GM18861 (cell line): ENCODE results near the gene NTN1.

Source experiments
- ATAC-seq: cut with Tn5 transposase; IDR thresholded peaks from one replicate; pipeline ENCODE4 v1.9.1; 2021; ENCODE audit not compliant: unreplicated experiment

Gene NTN1

GRCh38 chr17:9187828-9188227 lies 166.5 kb downstream of the NTN1 start:
- ATAC-seq: no peak

GRCh38 chr17:9188367-9188766 lies 167.1 kb downstream of the NTN1 start:
- no peak for ATAC-seq

GRCh38 chr17:9189870-9190269 lies 168.6 kb downstream of the NTN1 start:
- no peak for ATAC-seq

GRCh38 chr17:9192010-9192409 lies 170.7 kb downstream of the NTN1 start:
- ATAC-seq: no peak

GRCh38 chr17:9195411-9195810 lies 174.1 kb downstream of the NTN1 start:
- ATAC-seq: no peak

GRCh38 chr17:9195961-9196670 lies 174.8 kb downstream of the NTN1 start:
- ATAC-seq: no peak

- no peak for ATAC-seq
Measured at GRCh38 chr17:9199571-9200551, 178.6 kb downstream of the NTN1 start.

GRCh38 chr17:9200699-9201359 lies 179.5 kb downstream of the NTN1 start:
- ATAC-seq: peak; percentile 87

- no peak for ATAC-seq
Measured at GRCh38 chr17:9202532-9202931, 181.2 kb downstream of the NTN1 start.

GRCh38 chr17:9203771-9204425 lies 182.6 kb downstream of the NTN1 start:
- ATAC-seq: no peak

- ATAC-seq: no peak
Measured at GRCh38 chr17:9204637-9205329, 183.5 kb downstream of the NTN1 start.

- ATAC-seq: no peak
Measured at GRCh38 chr17:9205520-9206409, 184.5 kb downstream of the NTN1 start.

GRCh38 chr17:9206410-9206703 lies 185.0 kb downstream of the NTN1 start:
- ATAC-seq: no peak

- ATAC-seq: no peak
Measured at GRCh38 chr17:9206741-9207332, 185.5 kb downstream of the NTN1 start.

GRCh38 chr17:9208381-9209105 lies 187.2 kb downstream of the NTN1 start:
- ATAC-seq: no peak

- no peak for ATAC-seq
Measured at GRCh38 chr17:9209347-9209746, 188.0 kb downstream of the NTN1 start.

GRCh38 chr17:9209781-9210370 lies 188.6 kb downstream of the NTN1 start:
- no peak for ATAC-seq

- no peak for ATAC-seq
Measured at GRCh38 chr17:9211133-9211765, 189.9 kb downstream of the NTN1 start.
